SU-DHL-6 (cell line): ENCODE results near the gene CDC42EP5.
A peak's percentile ranks its signal among the peaks of the same experiment; 100 is the strongest.
"Not testable (repeated sequence)": the region's sequence is repeated elsewhere in the genome, so short reads cannot be mapped to it uniquely, and the experiment has no call there.

ENCODE experiments used
- H2AFZ ChIP-seq: fragments of 200-600 bp; sonication (generic); 2 replicates; pipeline ENCODE4 v1.6.1; 2014; ENCODE audit warnings: low read depth, mild to moderate bottlenecking, moderate library complexity, mixed read lengths, antibody characterized with exemption, low read length; ENCODE audit not compliant: severe bottlenecking
- H3F3A ChIP-seq: fragments of 200-600 bp; shearing (Covaris generic); 2 replicates; pipeline ENCODE4 v1.6.0; 2016; ENCODE audit warnings: antibody characterized with exemption, mild to moderate bottlenecking; ENCODE audit not compliant: insufficient read depth
- H3K27ac ChIP-seq: fragments of 200-600 bp; sonication (generic); 2 replicates; pipeline ENCODE4 v1.5.1; 2016; ENCODE audit warnings: low read depth, mild to moderate bottlenecking, low read length, moderate library complexity, mixed read lengths
- H3K27me3 ChIP-seq: fragments of 200-600 bp; sonication (generic), shearing (Covaris generic); 2 replicates; pipeline ENCODE4 v1.6.0; 2014; ENCODE audit warnings: mild to moderate bottlenecking, low read length
- H3K36me3 ChIP-seq: fragments of 200-600 bp; sonication (generic); 2 replicates; pipeline ENCODE4 v1.6.1; 2014; ENCODE audit warnings: mild to moderate bottlenecking, low read length, mixed read lengths
- H3K4me2 ChIP-seq: fragments of 300-600, 200-600 bp; shearing (Covaris generic), sonication (generic); 2 replicates; pipeline ENCODE4 v1.6.0; 2014; ENCODE audit warnings: low read length, low read depth, mild to moderate bottlenecking; ENCODE audit not compliant: poor library complexity, severe bottlenecking
- H3K4me3 ChIP-seq: fragments of 200-600 bp; sonication (generic); 2 replicates; pipeline ENCODE4 v1.5.1; 2014; ENCODE audit warnings: antibody characterized with exemption, low read length, mild to moderate bottlenecking, mixed read lengths; ENCODE audit not compliant: insufficient read depth, poor library complexity, severe bottlenecking
- H3K79me2 ChIP-seq: fragments of 200-600 bp; sonication (generic); 2 replicates; pipeline ENCODE4 v1.6.1; 2014; ENCODE audit warnings: mild to moderate bottlenecking, low read length, moderate library complexity; ENCODE audit not compliant: insufficient read depth
- H3K9ac ChIP-seq: fragments of 200-600 bp; sonication (generic); 2 replicates; pipeline ENCODE4 v1.7.0; 2014; ENCODE audit warnings: mild to moderate bottlenecking, low read length
- H3K9me2 ChIP-seq: fragments of 200-600 bp; sonication (generic); replicated peaks from 2 replicates; pipeline ENCODE4 v1.6.1; 2014; ENCODE audit warnings: low read length; ENCODE audit not compliant: insufficient read depth
- H3K9me3 ChIP-seq: fragments of 200-600 bp; sonication (generic); 2 replicates; pipeline ENCODE4 v1.6.1; 2014; ENCODE audit warnings: low read length, mixed read lengths; ENCODE audit not compliant: insufficient read depth
- H4K20me1 ChIP-seq: fragments of 200-600 bp; sonication (generic); 2 replicates; pipeline ENCODE4 v1.6.1; 2014; ENCODE audit warnings: low read depth, mild to moderate bottlenecking, antibody characterized with exemption, low read length, moderate library complexity, mixed read lengths
- CTCF ChIP-seq: fragments of 200-600 bp; sonication (generic); IDR thresholded peaks from one replicate; pipeline ENCODE4 v1.5.1; 2017; ENCODE audit warnings: antibody characterized with exemption, mild to moderate bottlenecking, low read length, moderate library complexity; ENCODE audit not compliant: insufficient read depth, poor library complexity, severe bottlenecking
- EZH2phosphoT487 ChIP-seq: fragments of 200-600 bp; sonication (generic), shearing (Covaris generic); conservative IDR thresholded peaks from 2 replicates; pipeline ENCODE4 v1.6.1; 2018; ENCODE audit warnings: mild to moderate bottlenecking, antibody characterized with exemption, low read length, moderate library complexity, mixed read lengths

Gene CDC42EP5

GRCh38 chr19:54448774-54449700 is 24.1 kb downstream of the CDC42EP5 start, which contains the start of gene LENG8:
TSS of gene LENG8 (plus strand) at chr19:54449199. CDS start at chr19:54451345, 2,146 bp downstream.
- Histone ChIP-seq H3K9ac (peak within 1 kb of the TSS; percentile 93), H3K9me2 (no peaks in the 10 kb centered on the region), H3K9me3 (no peaks in the 10 kb centered on the region), H2AFZ (peak within 1 kb of the TSS; percentile 68), H3K27me3 (no peaks in the 10 kb centered on the region), H3K4me2 (peak within 1 kb of the TSS; percentile 91), H3K79me2 (peaks cover 62% of the 10 kb centered on the region), H3K36me3 (no peaks in the 10 kb centered on the region), H3K27ac (peak within 1 kb of the TSS; percentile 63), H4K20me1 (peaks cover 19% of the 10 kb centered on the region; the same call in 1 of the 2 replicates), H3K4me3 (peak within 1 kb of the TSS; percentile 90), H3F3A (0 out of 2 replicates have a peak, but pooled peaks cover 3% of the 10 kb centered on the region)
- no peak for TF ChIP-seq EZH2phosphoT487
- no peak for TF ChIP-seq CTCF

GRCh38 chr19:54448040-54448773 is 24.9 kb downstream of the CDC42EP5 start:
- no peaks in the 10 kb centered on the region for H3K27me3 ChIP-seq
- H3K36me3 ChIP-seq = no peaks in the 10 kb centered on the region
- H3K9me2 ChIP-seq = no peaks in the 10 kb centered on the region
- H4K20me1 ChIP-seq = peaks cover 19% of the 10 kb centered on the region; the same call in 1 of the 2 replicates
- H3K9me3 ChIP-seq = no peaks in the 10 kb centered on the region
- peaks cover 56% of the 10 kb centered on the region for H3K79me2 ChIP-seq
- H3K4me2 ChIP-seq = peak overlapping the region; percentile 89
- 0 out of 2 replicates have a peak, but pooled peaks cover 3% of the 10 kb centered on the region for H3F3A ChIP-seq
- H3K9ac ChIP-seq = peak overlapping the region; percentile 93
- peak overlapping the region; percentile 68 for H2AFZ ChIP-seq
- TF ChIP-seq CTCF (no peak), EZH2phosphoT487 (no peak)
- peak overlapping the region; percentile 90 for H3K4me3 ChIP-seq
- peak overlapping the region; percentile 45 for H3K27ac ChIP-seq

GRCh38 chr19:54446349-54446748 is 26.7 kb downstream of the CDC42EP5 start:
- H3K9ac ChIP-seq, H3F3A ChIP-seq, H3K9me2 ChIP-seq, H3K27ac ChIP-seq, H2AFZ ChIP-seq, H3K27me3 ChIP-seq, H3K4me2 ChIP-seq, H3K9me3 ChIP-seq, H3K36me3 ChIP-seq, H3K4me3 ChIP-seq: not testable (repeated sequence)
- H4K20me1 ChIP-seq = peaks cover 13% of the 10 kb centered on the region; the same call in 1 of the 2 replicates
- H3K79me2 ChIP-seq = peaks cover 40% of the 10 kb centered on the region
